Upper lobe of left lung (tissue), 4 donors: ENCODE data around the gene CDC42.

ENCODE experiments used
- EP300 ChIP-seq, 4 donors: sonication (generic); formaldehyde crosslinking; IDR thresholded peaks; one replicate each; pipeline ENCODE4 v1.5.1; 2017; ENCODE audit warnings: antibody characterized with exemption in 4 of 4, control low read depth in 2 of 4
- POLR2AphosphoS5 ChIP-seq, 2 donors: sonication (generic); formaldehyde crosslinking; IDR thresholded peaks; one replicate each; pipeline ENCODE4 v1.5.1; 2017; ENCODE audit warnings: antibody characterized with exemption in 2 of 2
- TF ChIP-seq, protein P1 (sequence below), 6 experiments: fragments of 450-650 bp in 4 of 6; fragments of 200-600 bp in 2 of 6; sonication (generic) in 2 of 6; IDR thresholded peaks; one replicate each; pipeline ENCODE4 v1.5.1; 2016 to 2019; ENCODE audit warnings: antibody characterized with exemption in 6 of 6

DNA sequence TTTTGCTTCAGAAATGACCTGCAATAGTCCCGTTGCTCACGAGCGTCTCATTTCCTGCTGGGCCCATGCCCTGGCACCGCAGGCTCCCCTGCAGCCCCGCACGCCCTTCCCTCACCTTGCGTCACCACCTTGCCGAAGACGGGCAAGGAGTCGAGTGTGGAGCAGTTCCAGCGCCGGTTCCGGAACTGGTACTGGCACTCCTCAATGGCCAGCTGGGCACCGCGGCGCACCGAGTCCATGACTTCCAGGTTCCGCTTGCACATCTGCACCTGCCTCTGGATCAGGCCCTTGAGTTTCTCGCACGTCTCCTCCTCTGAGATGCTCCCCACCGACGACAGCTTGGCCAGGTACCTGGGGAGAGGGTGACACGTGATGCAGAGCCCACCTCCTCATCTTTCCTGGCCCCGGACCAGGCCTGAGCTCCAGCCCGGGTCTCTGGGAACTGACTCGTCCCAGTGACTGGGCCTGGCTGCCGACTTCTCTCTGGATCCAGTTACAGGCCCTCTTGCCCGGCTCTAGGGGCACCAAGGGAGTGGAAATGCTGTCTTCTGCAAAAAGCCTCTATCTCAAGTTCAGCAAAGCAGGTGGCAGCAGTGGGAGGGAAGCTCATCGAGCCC lies 77.1 kb downstream of the CDC42 start:
- TF ChIP-seq POLR2AphosphoS5 (IDR thresholded peaks at IDR 0.05) (no peak), EP300 (IDR thresholded peaks at IDR 0.05) (no peak)
- TF ChIP-seq, protein P1, sequence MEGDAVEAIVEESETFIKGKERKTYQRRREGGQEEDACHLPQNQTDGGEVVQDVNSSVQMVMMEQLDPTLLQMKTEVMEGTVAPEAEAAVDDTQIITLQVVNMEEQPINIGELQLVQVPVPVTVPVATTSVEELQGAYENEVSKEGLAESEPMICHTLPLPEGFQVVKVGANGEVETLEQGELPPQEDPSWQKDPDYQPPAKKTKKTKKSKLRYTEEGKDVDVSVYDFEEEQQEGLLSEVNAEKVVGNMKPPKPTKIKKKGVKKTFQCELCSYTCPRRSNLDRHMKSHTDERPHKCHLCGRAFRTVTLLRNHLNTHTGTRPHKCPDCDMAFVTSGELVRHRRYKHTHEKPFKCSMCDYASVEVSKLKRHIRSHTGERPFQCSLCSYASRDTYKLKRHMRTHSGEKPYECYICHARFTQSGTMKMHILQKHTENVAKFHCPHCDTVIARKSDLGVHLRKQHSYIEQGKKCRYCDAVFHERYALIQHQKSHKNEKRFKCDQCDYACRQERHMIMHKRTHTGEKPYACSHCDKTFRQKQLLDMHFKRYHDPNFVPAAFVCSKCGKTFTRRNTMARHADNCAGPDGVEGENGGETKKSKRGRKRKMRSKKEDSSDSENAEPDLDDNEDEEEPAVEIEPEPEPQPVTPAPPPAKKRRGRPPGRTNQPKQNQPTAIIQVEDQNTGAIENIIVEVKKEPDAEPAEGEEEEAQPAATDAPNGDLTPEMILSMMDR (IDR thresholded peaks at IDR 0.05), result no peak
